Measurements from ENCODE around the gene POLR1D. TPM values are rescaled to one million over a fixed set of nuclear protein-coding genes. Genes with fewer than 3 reads are reported as not detected.
A peak's percentile ranks its signal among the peaks of the same experiment; 100 is the strongest.

Gene POLR1D
- total and polyA plus RNA-seq, 4 donors = 47.3 to 92.4 (median 83.1) TPM

- H3K36me3 ChIP-seq (ENCODE audit: control insufficient read depth, insufficient read depth, low read length) = peaks cover 3% of the 10 kb centered on the region
- no peak for DNase-seq (ENCODE audit: low read depth in 4 of 6, low spot score in 6 of 6)
- peaks cover 3% of the 10 kb centered on the region for H3K4me1 ChIP-seq (ENCODE audit: control insufficient read depth, insufficient read depth, low read length)
- H3K27me3 ChIP-seq (ENCODE audit: control insufficient read depth, insufficient read depth, low read length) = no peaks in the 10 kb centered on the region
- H3K4me3 ChIP-seq (ENCODE audit: low read depth, low read length) = no peak overlapping the region
- no peak overlapping the region for H3K27ac ChIP-seq (ENCODE audit: low read depth, low read length)
- H3K9me3 ChIP-seq (ENCODE audit: control insufficient read depth, insufficient read depth, low read length) = no peaks in the 10 kb centered on the region
- WGBS (ENCODE audit: insufficient coverage) = 71% methylated on average over 8 of the region's 8 CpGs
Measured at GRCh38 chr13:27663947-27664346, 42.3 kb downstream of the POLR1D start.

- no CpG with 5 or more reads among the region's 3 CpGs for WGBS (ENCODE audit: insufficient coverage)
- Histone ChIP-seq H3K36me3 (ENCODE audit: control insufficient read depth, insufficient read depth, low read length) (peaks cover 3% of the 10 kb centered on the region), H3K9me3 (ENCODE audit: control insufficient read depth, insufficient read depth, low read length) (no peaks in the 10 kb centered on the region), H3K27me3 (ENCODE audit: control insufficient read depth, insufficient read depth, low read length) (no peaks in the 10 kb centered on the region), H3K4me3 (ENCODE audit: low read depth, low read length) (no peak overlapping the region), H3K4me1 (ENCODE audit: control insufficient read depth, insufficient read depth, low read length) (peaks cover 3% of the 10 kb centered on the region), H3K27ac (ENCODE audit: low read depth, low read length) (no peak overlapping the region)
- peak in 3 of 6 donors; percentile 7 to 52 (median 48) for DNase-seq (ENCODE audit: low read depth in 4 of 6, low spot score in 6 of 6)
Measured at GRCh38 chr13:27665333-27665732, 43.6 kb downstream of the POLR1D start.

GRCh38 chr13:27665761-27666160, 44.1 kb downstream of the POLR1D start:
- no peak for DNase-seq (ENCODE audit: low read depth in 4 of 6, low spot score in 6 of 6)
- Histone ChIP-seq H3K27me3 (ENCODE audit: control insufficient read depth, insufficient read depth, low read length) (no peaks in the 10 kb centered on the region), H3K4me1 (ENCODE audit: control insufficient read depth, insufficient read depth, low read length) (no peaks in the 10 kb centered on the region), H3K36me3 (ENCODE audit: control insufficient read depth, insufficient read depth, low read length) (peaks cover 3% of the 10 kb centered on the region), H3K4me3 (ENCODE audit: low read depth, low read length) (no peak overlapping the region), H3K27ac (ENCODE audit: low read depth, low read length) (no peak overlapping the region), H3K9me3 (ENCODE audit: control insufficient read depth, insufficient read depth, low read length) (no peaks in the 10 kb centered on the region)
- 93% methylated on average over 18 of the region's 19 CpGs for WGBS (ENCODE audit: insufficient coverage)

GRCh38 chr13:27666951-27667350, 45.3 kb downstream of the POLR1D start:
- Histone ChIP-seq H3K4me1 (ENCODE audit: control insufficient read depth, insufficient read depth, low read length) (no peaks in the 10 kb centered on the region), H3K9me3 (ENCODE audit: control insufficient read depth, insufficient read depth, low read length) (no peaks in the 10 kb centered on the region), H3K4me3 (ENCODE audit: low read depth, low read length) (no peak overlapping the region), H3K27me3 (ENCODE audit: control insufficient read depth, insufficient read depth, low read length) (no peaks in the 10 kb centered on the region), H3K36me3 (ENCODE audit: control insufficient read depth, insufficient read depth, low read length) (peaks cover 3% of the 10 kb centered on the region), H3K27ac (ENCODE audit: low read depth, low read length) (no peak overlapping the region)
- WGBS (ENCODE audit: insufficient coverage) = 80% methylated on average over 2 of the region's 3 CpGs
- peak in 1 of 6 donors; percentile 22 for DNase-seq (ENCODE audit: low read depth in 4 of 6, low spot score in 6 of 6)

- no peaks in the 10 kb centered on the region for H3K9me3 ChIP-seq (ENCODE audit: control insufficient read depth, insufficient read depth, low read length)
- H3K4me3 ChIP-seq (ENCODE audit: low read depth, low read length) = no peak overlapping the region
- peaks cover 3% of the 10 kb centered on the region for H3K36me3 ChIP-seq (ENCODE audit: control insufficient read depth, insufficient read depth, low read length)
- DNase-seq (ENCODE audit: low read depth in 4 of 6, low spot score in 6 of 6) = no peak
- H3K4me1 ChIP-seq (ENCODE audit: control insufficient read depth, insufficient read depth, low read length) = no peaks in the 10 kb centered on the region
- no peaks in the 10 kb centered on the region for H3K27me3 ChIP-seq (ENCODE audit: control insufficient read depth, insufficient read depth, low read length)
- WGBS (ENCODE audit: insufficient coverage) = no CpG with 5 or more reads among the region's 2 CpGs
- H3K27ac ChIP-seq (ENCODE audit: low read depth, low read length) = no peak overlapping the region
Measured at GRCh38 chr13:27667946-27668345, 46.3 kb downstream of the POLR1D start.

GRCh38 chr13:27670861-27671260, 49.2 kb downstream of the POLR1D start:
- peaks cover under 1% of the 10 kb centered on the region for H3K36me3 ChIP-seq (ENCODE audit: control insufficient read depth, insufficient read depth, low read length)
- H3K9me3 ChIP-seq (ENCODE audit: control insufficient read depth, insufficient read depth, low read length) = no peaks in the 10 kb centered on the region
- no peak overlapping the region for H3K4me3 ChIP-seq (ENCODE audit: low read depth, low read length)
- peak in 1 of 6 donors; percentile 65 for DNase-seq (ENCODE audit: low read depth in 4 of 6, low spot score in 6 of 6)
- H3K4me1 ChIP-seq (ENCODE audit: control insufficient read depth, insufficient read depth, low read length) = no peaks in the 10 kb centered on the region
- H3K27me3 ChIP-seq (ENCODE audit: control insufficient read depth, insufficient read depth, low read length) = no peaks in the 10 kb centered on the region
- WGBS (ENCODE audit: insufficient coverage) = no CpG with 5 or more reads among the region's 1 CpG
- H3K27ac ChIP-seq (ENCODE audit: low read depth, low read length) = no peak overlapping the region

GRCh38 chr13:27672025-27672424, 50.3 kb downstream of the POLR1D start:
- WGBS (ENCODE audit: insufficient coverage) = no CpG with 5 or more reads among the region's 1 CpG
- no peaks in the 10 kb centered on the region for H3K36me3 ChIP-seq (ENCODE audit: control insufficient read depth, insufficient read depth, low read length)

More at GRCh38 chr13:27672025-27672424, 50.3 kb downstream of the POLR1D start:
- Histone ChIP-seq H3K4me3 (ENCODE audit: low read depth, low read length) (no peak overlapping the region), H3K27ac (ENCODE audit: low read depth, low read length) (no peak overlapping the region), H3K9me3 (ENCODE audit: control insufficient read depth, insufficient read depth, low read length) (no peaks in the 10 kb centered on the region), H3K27me3 (ENCODE audit: control insufficient read depth, insufficient read depth, low read length) (no peaks in the 10 kb centered on the region), H3K4me1 (ENCODE audit: control insufficient read depth, insufficient read depth, low read length) (no peaks in the 10 kb centered on the region)
- DNase-seq (ENCODE audit: low read depth in 4 of 6, low spot score in 6 of 6) = no peak

Other genes with a start within 250 kb of the POLR1D start
- gene GTF3A, start 197.3 kb upstream of the POLR1D start, total RNA-seq = 10 to 100 TPM; 77.4 to 87.4 TPM
- 100 to 1,000 TPM; 139 to 162 TPM for gene GTF3A, start 197.3 kb upstream of the POLR1D start, polyA plus RNA-seq (ENCODE audit: insufficient read length in 2 of 2)
- gene MTIF3, start 171.3 kb upstream of the POLR1D start, total RNA-seq = 10 to 100 TPM; 45.7 to 70.6 TPM
- gene MTIF3, start 171.3 kb upstream of the POLR1D start, polyA plus RNA-seq (ENCODE audit: insufficient read length in 2 of 2) = 10 to 100 TPM; 53.6 to 60.0 TPM
- 10 to 100 TPM in 1 of 2 donors, 1 to 10 TPM in 1; 8.7 to 12.0 TPM for gene LNX2, start 1.4 kb upstream of the POLR1D start, total RNA-seq
- gene LNX2, start 1.4 kb upstream of the POLR1D start, polyA plus RNA-seq (ENCODE audit: insufficient read length in 2 of 2) = 1 to 10 TPM; 6.2 to 6.4 TPM
- under 1 TPM; 0.20 to 0.22 TPM for gene GSX1, start 170.6 kb downstream of the POLR1D start, total RNA-seq
- gene GSX1, start 170.6 kb downstream of the POLR1D start, polyA plus RNA-seq (ENCODE audit: insufficient read length in 2 of 2) = 1 to 10 TPM; 3.7 to 4.0 TPM

All from spinal cord (tissue), 10 donors.